GM12874 (cell line): ENCODE measurements around the gene GFER.

ENCODE experiments used
- TF ChIP-seq, protein P1 (sequence below): IDR thresholded peaks from 2 replicates; pipeline ENCODE4 v1.5.1; 2011; ENCODE audit warnings: low read depth, mild to moderate bottlenecking, control low read depth, low read length, moderate library complexity; ENCODE audit not compliant: insufficient read depth

GFER gene

DNA sequence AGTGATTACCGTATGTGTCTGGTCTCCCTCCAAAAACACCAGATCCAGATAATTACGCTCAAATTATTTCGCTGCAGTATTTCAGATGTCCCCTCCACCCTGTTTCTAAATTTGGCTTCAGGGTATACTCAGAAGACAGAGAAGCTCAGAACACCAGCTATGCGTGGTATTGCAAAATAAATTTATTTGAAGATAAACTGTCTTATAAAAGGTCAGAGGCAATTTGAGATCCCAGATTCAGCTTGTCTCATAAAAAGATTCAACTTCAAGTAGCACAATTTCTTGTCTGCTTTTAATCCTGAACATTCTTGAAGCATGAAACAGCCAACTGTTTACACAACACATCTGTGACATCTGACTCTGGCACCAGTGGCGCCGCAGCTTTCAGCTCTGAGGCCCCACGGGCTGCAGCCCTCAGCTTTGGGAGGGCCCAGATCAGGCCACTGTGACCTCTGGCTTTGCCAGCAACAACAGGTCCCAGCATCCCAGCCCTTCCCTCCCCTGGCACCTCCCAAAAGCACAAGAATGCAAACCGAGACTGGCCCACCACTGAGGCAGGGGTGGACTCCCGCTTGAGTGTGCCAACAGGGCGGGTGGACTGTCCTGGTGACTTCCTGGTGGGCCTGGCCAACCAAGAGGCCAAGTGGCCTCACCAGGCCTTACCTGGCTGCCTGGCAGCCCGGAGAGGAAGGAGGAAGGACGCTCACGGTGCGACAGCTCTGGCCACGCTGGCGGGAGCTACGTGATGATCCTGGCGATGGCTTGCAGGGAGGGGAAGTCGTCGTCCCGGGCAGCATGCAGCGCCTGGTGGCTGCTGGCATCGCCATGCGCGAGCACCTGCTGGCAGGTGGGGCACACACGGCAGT lies 13.7 kb downstream of the GFER start:
- TF ChIP-seq, protein P1, sequence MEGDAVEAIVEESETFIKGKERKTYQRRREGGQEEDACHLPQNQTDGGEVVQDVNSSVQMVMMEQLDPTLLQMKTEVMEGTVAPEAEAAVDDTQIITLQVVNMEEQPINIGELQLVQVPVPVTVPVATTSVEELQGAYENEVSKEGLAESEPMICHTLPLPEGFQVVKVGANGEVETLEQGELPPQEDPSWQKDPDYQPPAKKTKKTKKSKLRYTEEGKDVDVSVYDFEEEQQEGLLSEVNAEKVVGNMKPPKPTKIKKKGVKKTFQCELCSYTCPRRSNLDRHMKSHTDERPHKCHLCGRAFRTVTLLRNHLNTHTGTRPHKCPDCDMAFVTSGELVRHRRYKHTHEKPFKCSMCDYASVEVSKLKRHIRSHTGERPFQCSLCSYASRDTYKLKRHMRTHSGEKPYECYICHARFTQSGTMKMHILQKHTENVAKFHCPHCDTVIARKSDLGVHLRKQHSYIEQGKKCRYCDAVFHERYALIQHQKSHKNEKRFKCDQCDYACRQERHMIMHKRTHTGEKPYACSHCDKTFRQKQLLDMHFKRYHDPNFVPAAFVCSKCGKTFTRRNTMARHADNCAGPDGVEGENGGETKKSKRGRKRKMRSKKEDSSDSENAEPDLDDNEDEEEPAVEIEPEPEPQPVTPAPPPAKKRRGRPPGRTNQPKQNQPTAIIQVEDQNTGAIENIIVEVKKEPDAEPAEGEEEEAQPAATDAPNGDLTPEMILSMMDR = no peak

DNA sequence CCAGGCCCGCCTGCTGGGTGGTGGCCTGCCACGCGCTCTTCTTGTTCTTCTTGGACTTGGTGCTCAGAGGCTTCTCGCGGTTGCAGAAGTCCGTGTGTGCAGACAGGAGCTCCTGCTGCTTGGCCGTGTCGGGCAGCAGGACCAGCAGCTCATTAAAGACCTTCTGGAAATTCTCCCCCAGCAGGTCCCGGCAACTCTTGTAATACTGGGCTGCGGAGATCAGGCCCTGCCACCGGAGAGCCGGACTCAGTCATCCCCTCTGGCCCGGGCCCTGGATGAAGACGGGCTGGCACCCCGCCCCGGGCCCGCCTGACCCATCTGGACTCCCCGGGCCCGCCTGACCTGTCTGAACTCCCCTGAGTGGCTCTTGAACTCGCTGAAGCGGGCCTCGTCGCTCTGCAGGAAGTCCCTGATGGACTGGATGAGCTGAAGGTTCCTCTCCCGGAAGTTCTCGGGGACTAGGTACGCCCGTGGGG lies 14.4 kb downstream of the GFER start:
- TF ChIP-seq, protein P1 = no peak

DNA sequence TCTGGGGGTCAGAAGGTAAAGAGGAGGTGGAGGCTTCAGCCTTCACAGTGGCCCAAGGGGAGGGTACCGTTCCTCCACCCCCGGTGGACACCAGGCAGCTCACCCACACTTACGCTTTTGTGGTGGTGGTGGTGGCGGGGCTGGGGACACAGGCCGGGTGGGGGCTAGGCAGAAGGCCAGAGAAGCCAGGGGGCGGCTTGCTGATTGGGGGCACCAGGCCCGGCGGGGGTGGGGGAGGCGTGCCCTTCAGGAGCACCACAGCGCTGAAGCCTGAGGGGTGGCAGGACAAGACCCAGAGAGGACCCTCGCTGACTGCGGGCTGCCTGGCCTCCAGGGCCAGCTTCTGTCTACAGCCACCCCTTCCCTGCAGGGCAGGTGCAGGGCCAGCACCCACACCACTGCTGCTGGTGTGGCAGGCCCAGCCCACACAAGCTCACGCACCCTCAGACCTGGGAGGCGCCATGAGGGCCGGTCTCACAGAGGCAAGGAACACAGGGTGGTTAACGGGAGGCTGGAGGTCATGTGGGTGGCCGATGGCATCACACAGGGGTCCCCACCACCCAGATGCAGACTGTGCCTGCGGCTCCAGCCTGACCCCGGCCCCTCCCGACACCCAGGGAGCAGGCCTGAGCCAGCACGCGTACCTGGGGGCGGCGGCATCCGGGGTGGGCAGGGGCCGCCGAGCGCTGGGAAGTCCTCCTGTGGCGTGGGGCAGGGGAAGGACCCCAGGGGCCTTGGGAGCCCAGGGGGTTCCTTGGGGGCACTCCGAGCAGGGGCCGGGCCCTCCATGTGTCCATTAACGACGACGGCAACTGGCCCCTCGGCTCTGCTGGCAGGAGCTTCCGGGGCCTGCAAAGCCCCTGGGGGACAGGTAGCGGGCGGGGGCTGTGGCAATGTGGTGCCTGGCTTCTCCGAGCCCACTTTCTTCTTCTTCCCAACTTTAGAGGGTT lies 15.1 kb downstream of the GFER start:
- TF ChIP-seq, protein P1 = no peak

DNA sequence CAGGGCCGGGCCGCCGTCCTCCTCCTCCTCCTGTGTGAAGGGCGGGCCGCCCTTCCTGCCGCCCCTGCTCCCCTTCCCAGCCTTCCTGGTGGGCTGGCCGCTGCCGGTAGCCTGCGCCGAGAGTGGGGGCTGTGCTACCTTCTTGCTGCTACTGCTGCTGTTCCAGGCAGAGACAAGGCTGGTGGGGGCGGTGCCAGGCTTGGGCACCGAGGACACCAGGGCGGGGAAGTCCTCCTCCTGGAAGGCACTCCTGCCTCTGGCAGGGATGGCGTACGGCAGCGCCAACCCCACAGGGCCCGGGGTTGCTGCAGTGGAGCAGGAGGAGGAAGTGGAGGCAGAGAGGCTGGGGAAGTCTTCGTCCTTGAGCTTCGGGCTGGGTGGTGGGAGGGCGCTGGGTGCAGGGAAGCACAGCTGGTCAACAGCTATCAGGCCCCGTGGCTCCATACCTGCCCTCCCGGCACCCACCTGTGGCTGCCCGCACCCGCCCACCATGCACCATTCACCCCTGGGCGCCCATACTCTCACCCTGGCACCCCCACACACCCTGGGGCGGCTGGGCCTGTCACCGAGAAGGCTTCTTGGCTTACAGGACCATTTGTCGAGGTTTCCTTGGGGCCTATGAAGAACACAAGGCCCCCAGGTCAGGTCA lies 16.0 kb downstream of the GFER start:
- TF ChIP-seq, protein P1 = no peak

DNA sequence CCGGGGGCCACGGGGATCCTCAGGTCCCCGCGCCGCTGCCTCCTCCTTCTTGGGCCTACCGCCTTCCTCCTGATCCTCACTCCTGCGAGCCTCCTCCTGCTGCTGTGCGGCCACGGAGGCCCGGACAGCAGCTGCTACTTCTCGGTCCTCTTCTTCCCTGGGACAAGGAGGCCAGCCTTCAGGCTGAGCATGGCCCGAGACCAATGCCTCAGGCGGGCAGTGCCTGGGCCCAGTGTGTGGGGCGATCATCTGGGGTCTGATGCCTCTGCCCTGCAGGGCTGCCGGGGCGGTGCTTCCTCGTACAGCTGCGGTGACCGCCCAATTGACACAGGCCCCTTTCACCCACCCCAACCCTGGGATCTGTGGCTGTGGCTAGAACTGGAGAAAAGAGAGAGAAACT lies 17.0 kb downstream of the GFER start:
- TF ChIP-seq, protein P1 = no peak

DNA sequence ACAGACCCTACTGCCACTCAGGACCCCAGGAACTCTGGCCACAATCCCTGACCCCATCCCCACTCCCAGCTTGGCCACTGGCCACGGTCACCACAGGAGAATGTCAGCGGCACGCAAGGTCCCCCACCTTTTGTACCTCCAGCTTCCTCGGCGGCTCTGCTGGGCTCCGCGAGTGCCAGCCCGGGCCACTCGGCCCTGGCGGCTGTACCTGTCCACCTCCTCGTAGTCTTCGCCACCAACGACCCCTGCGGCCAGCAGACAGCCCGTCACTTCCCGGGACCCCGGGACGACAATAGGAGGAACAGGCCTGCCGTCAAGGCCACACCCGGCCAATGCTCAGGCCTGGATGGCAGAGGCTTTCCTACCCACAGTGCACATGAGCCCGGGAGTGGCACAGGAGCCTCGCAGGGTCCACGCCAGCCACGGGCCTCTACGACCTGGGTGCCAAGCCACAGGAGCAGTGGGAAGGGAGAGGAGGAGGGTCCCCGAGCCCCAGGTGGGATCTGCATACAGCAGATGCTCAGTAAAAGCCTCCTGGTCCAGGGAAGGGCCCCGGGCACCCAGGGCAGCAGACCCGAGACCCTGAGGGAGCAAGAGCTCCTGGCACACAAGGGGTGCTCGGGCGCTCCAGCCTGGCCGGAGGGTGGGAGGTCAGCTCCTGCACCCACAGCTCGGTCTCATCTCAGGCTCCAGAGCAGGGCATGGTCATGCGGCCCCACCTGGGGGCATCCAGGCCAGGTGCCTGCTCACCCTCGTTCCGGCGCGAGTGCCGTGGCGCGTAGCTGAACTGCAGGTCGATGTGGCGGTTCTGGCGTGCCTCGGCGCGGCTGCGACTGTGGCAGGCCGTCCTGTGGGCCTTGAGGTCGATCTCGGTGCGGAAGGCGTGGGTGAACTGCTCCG lies 17.7 kb downstream of the GFER start:
- TF ChIP-seq, protein P1 = no peak
